ENCODE results near the gene UHRF1.

DNA sequence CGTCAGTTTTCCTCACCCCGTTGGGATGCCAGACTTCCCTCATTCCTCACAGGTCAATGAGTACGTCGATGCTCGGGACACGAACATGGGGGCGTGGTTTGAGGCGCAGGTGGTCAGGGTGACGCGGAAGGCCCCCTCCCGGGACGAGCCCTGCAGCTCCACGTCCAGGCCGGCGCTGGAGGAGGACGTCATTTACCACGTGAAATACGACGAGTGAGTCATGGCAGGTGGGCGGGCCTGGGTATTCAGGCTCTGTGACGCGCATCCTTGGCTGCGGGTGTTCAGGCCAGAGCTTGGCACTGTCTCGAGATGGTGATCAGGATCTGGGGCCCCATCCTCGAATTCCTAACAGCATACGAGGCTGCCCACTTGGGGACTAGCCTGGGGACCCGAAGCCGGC, 21.4 kb downstream of the UHRF1 start:
- no peak for TF ChIP-seq ZNF274 (IDR thresholded peaks at IDR 0.05; ENCODE audit: low read depth, low read length)
- TF ChIP-seq SUZ12 (IDR thresholded peaks at IDR 0.05; ENCODE audit: extremely low read depth, insufficient read depth, insufficient read length): no peak
- TF ChIP-seq YY1 (IDR thresholded peaks at IDR 0.05; ENCODE audit: insufficient read depth, insufficient read length): no peak
